ENCODE results near the gene PUM1.

- TF ChIP-seq CTCF (IDR thresholded peaks at IDR 0.05), result no peak
- TF ChIP-seq POLR2A (IDR thresholded peaks at IDR 0.05), result no peak
These were observed 135.5 kb downstream of the PUM1 start for GRCh38 chr1:30929944-30930525.
